Measurements from ENCODE around the gene CDC45.

GRCh38 chr22:19498866-19499190, 19.1 kb downstream of the CDC45 start:
- no peak for TF ChIP-seq CTCF (IDR thresholded peaks at IDR 0.05)
- TF ChIP-seq POLR2A (IDR thresholded peaks at IDR 0.05), result no peak

Data from adrenal gland (tissue), 5 donors.